ENCODE results near the gene NUDC. TPM values are rescaled to one million over a fixed set of nuclear protein-coding genes. Genes with fewer than 3 reads are reported as not detected.

The NUDC gene
- total and polyA plus RNA-seq, 5 donors = 71.7 to 89.1 (median 76.7) TPM

- Histone ChIP-seq H3K4me1 (ENCODE audit: control insufficient read depth, insufficient read depth, low read length) (no peaks in the 10 kb centered on the region), H3K27me3 (ENCODE audit: control insufficient read depth, insufficient read depth) (no peaks in the 10 kb centered on the region), H3K27ac (ENCODE audit: low read length) (peak within 1 kb of the TSS; percentile 89), H3K9me3 (ENCODE audit: control insufficient read depth, low read length) (no peaks in the 10 kb centered on the region), H3K4me3 (ENCODE audit: low read length) (peak within 1 kb of the TSS; percentile 74)
- ATAC-seq = peak; percentile 94
- WGBS = 1% methylated on average over 89 of the region's 89 CpGs
- peak; percentile 77 to 92 (median 92) for DNase-seq
- intact Hi-C loops (cut with DNase I) = no loop called here
Measured at GRCh38 chr1:26889551-26890466, 31.7 kb upstream of the NUDC start, which contains the start of gene GPN2. Gene GPN2 (minus strand): TSS chr1:26890283. CDS start chr1:26890096, 187 bp downstream.

DNA sequence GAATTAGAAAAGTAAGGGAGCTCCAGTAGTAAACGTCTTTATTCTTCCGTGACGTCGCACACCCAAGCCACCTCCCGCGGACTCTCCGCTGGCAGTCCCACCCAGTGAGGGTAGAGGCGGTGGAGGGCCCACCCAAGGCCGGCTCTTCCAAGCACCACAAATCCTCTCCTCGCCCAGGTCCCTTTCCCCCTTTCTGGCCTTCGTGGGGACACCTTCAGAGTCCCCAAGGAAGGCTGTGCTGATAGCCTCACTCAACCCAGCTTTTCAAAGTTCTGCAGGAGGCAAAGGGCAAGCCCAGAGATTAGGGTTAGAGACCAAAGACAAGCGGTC lies 31.1 kb upstream of the NUDC start:
- H3K4me1 ChIP-seq (ENCODE audit: control insufficient read depth, insufficient read depth, low read length) = no peaks in the 10 kb centered on the region
- intact Hi-C loops (cut with DNase I) = no loop called here
- H3K4me3 ChIP-seq (ENCODE audit: low read length) = peak overlapping the region; percentile 74
- DNase-seq (no peak), ATAC-seq (peak; percentile 51 to 70)
- H3K27me3 ChIP-seq (ENCODE audit: control insufficient read depth, insufficient read depth) = no peaks in the 10 kb centered on the region
- no peaks in the 10 kb centered on the region for H3K9me3 ChIP-seq (ENCODE audit: control insufficient read depth, low read length)
- peak overlapping the region; percentile 87 for H3K27ac ChIP-seq (ENCODE audit: low read length)
- 2% methylated on average over 12 of the region's 12 CpGs for WGBS

DNA sequence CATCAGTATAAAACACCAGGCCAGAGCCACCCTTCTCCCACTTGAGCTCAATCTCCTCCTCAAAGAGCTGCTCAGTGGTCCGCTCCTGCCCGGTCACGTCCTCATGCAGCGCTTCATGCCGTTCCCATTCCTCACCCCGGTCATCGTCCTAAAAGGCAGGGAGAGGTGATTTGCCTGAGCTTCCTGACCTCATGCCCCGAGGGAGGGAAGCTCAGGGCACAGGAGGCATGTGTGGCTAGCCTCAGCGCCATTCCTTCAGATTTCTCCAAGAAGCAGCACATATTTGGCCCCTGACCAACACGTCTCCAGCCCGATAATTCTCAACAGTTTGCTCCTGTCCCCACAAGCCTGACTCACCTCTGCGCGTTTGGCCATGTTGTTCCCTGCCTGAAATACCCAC lies 27.3 kb upstream of the NUDC start:
- no peaks in the 10 kb centered on the region for H3K4me1 ChIP-seq (ENCODE audit: control insufficient read depth, insufficient read depth, low read length)
- DNase-seq (no peak), ATAC-seq (no peak)
- 95% methylated on average over 13 of the region's 13 CpGs for WGBS
- no peaks in the 10 kb centered on the region for H3K9me3 ChIP-seq (ENCODE audit: control insufficient read depth, low read length)
- intact Hi-C loops (cut with DNase I) = no loop called here
- H3K27ac ChIP-seq (ENCODE audit: low read length) = no peak overlapping the region
- H3K27me3 ChIP-seq (ENCODE audit: control insufficient read depth, insufficient read depth) = no peaks in the 10 kb centered on the region
- H3K4me3 ChIP-seq (ENCODE audit: low read length) = no peak overlapping the region

DNA sequence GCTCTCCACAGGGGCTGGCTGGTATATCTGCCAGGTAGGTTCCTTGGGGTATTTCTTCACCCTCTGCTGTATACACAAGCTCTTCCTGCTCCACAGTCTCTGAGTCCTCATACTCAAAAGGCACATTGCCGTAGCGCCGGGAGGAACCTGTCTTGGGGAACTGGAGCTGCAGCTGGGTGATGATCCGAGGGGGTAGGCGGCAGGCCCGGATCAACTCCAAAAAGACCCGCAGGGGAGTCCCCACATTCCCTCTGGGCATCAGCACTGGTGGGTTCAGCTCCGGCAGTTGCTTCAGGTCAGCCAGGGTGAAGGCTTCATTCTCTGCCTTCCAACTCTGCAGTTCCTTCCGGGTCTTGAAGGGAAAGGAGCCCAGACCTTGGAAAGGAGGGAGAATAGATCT lies 24.2 kb upstream of the NUDC start:
- H3K27ac ChIP-seq (ENCODE audit: low read length) = no peak overlapping the region
- 93% methylated on average over 9 of the region's 9 CpGs for WGBS

GRCh38 chr1:26900001-26900814 lies 21.3 kb upstream of the NUDC start, which contains the start of gene GPATCH3:
Gene GPATCH3 (minus strand): TSS chr1:26900467. CDS start chr1:26900442, 25 bp downstream.
- H3K9me3 ChIP-seq (ENCODE audit: control insufficient read depth, low read length) = no peaks in the 10 kb centered on the region
- DNase-seq = peak; percentile 94 to 98 (median 96)
- H3K27me3 ChIP-seq (ENCODE audit: control insufficient read depth, insufficient read depth) = no peaks in the 10 kb centered on the region
- peaks cover 2% of the 10 kb centered on the region for H3K4me1 ChIP-seq (ENCODE audit: control insufficient read depth, insufficient read depth, low read length)
- peak; percentile 91 to 93 for ATAC-seq
- under 1% methylated on average over 50 of the region's 50 CpGs for WGBS
- peak within 1 kb of the TSS; percentile 87 for H3K27ac ChIP-seq (ENCODE audit: low read length)
- intact Hi-C loops (cut with DNase I) = no loop called here
- peak within 1 kb of the TSS; percentile 97 for H3K4me3 ChIP-seq (ENCODE audit: low read length)

More for the DNA sequence above, 24.2 kb upstream of the NUDC start:
- Histone ChIP-seq H3K4me1 (ENCODE audit: control insufficient read depth, insufficient read depth, low read length) (peaks cover 2% of the 10 kb centered on the region), H3K4me3 (ENCODE audit: low read length) (no peak overlapping the region), H3K9me3 (ENCODE audit: control insufficient read depth, low read length) (no peaks in the 10 kb centered on the region), H3K27me3 (ENCODE audit: control insufficient read depth, insufficient read depth) (no peaks in the 10 kb centered on the region)
- ATAC-seq (no peak), DNase-seq (no peak)
- intact Hi-C loops (cut with DNase I) = no loop called here

GRCh38 chr1:26900815-26901511 lies 20.6 kb upstream of the NUDC start:
- WGBS = 65% methylated on average over 18 of the region's 18 CpGs
- peak overlapping the region; percentile 87 for H3K27ac ChIP-seq (ENCODE audit: low read length)
- peaks cover 2% of the 10 kb centered on the region for H3K4me1 ChIP-seq (ENCODE audit: control insufficient read depth, insufficient read depth, low read length)
- intact Hi-C loops (cut with DNase I) = no loop called here
- ATAC-seq (no peak), DNase-seq (no peak)
- no peaks in the 10 kb centered on the region for H3K9me3 ChIP-seq (ENCODE audit: control insufficient read depth, low read length)
- peak overlapping the region; percentile 97 for H3K4me3 ChIP-seq (ENCODE audit: low read length)
- no peaks in the 10 kb centered on the region for H3K27me3 ChIP-seq (ENCODE audit: control insufficient read depth, insufficient read depth)

DNA sequence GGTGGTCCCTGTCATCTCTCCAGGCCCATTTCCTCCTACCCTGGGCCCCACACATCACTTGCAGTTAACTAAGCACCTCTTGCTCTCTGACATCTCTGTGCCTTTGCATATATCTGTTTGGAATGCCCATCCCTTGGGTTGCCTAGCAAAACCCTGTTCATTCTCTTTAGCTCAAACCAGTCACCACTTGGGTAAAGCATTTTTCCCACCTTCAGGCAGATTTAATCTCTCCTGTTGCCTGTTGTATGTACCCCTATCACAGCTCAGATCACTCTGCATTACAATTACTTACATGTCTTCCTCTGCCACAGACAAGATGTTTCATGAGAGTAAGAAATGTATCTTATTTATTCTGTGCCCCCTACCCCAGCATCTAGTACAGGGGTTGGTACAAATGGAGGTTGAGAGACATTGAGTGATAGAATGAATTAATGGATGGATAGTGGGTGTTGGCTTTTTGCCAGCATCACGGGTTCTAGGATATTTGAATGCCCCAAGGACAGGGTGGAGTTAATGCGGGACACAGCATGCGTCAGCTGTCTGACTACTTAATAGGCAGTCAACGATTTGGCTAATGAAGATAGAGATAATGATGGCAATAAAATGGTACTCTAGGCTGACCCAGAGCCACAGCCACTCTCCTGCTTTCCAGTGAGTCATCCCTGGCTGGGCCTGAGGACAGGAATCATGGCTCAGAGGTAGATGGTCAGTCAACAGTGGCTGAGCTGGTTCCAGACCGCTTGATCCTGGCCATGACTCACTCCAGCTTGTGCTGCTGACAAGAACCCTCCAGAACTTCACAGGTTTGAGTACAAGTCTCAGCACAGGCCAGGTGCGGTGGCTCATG lies 14.2 kb upstream of the NUDC start:
- intact Hi-C loops (cut with DNase I) = no loop called here
- DNase-seq (no peak), ATAC-seq (no peak)
- H3K4me1 ChIP-seq (ENCODE audit: control insufficient read depth, insufficient read depth, low read length) = no peaks in the 10 kb centered on the region
- H3K9me3 ChIP-seq (ENCODE audit: control insufficient read depth, low read length) = no peaks in the 10 kb centered on the region
- H3K4me3 ChIP-seq (ENCODE audit: low read length) = no peak overlapping the region
- H3K27ac ChIP-seq (ENCODE audit: low read length) = no peak overlapping the region
- H3K27me3 ChIP-seq (ENCODE audit: control insufficient read depth, insufficient read depth) = no peaks in the 10 kb centered on the region
- 65% methylated on average over 6 of the region's 6 CpGs for WGBS

DNA sequence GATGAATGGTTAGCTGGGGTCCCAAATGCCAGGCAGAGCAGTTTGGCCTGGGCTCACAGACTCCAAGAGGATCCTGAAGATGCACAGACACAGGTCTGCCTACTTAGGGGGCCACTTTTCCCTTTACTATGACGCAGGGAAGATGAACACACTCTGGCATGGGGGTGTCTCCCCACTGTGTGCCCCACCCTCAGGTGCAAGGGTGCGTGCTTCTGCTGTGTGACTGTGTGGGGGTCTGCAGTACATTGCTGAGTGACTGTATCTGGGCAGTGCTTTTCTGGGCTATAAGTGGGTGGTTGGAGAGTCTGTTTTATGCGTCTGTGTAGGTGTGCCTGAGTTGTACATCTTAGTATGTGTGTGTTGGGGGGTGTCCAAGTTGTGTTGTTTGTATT lies 11.6 kb upstream of the NUDC start:
- intact Hi-C loops (cut with DNase I) = no loop called here
- 57% methylated on average over 3 of the region's 3 CpGs for WGBS
- H3K27me3 ChIP-seq (ENCODE audit: control insufficient read depth, insufficient read depth) = no peaks in the 10 kb centered on the region
- no peak overlapping the region for H3K27ac ChIP-seq (ENCODE audit: low read length)
- H3K4me1 ChIP-seq (ENCODE audit: control insufficient read depth, insufficient read depth, low read length) = no peaks in the 10 kb centered on the region
- no peak overlapping the region for H3K4me3 ChIP-seq (ENCODE audit: low read length)
- DNase-seq (no peak), ATAC-seq (no peak)
- H3K9me3 ChIP-seq (ENCODE audit: control insufficient read depth, low read length) = no peaks in the 10 kb centered on the region

DNA sequence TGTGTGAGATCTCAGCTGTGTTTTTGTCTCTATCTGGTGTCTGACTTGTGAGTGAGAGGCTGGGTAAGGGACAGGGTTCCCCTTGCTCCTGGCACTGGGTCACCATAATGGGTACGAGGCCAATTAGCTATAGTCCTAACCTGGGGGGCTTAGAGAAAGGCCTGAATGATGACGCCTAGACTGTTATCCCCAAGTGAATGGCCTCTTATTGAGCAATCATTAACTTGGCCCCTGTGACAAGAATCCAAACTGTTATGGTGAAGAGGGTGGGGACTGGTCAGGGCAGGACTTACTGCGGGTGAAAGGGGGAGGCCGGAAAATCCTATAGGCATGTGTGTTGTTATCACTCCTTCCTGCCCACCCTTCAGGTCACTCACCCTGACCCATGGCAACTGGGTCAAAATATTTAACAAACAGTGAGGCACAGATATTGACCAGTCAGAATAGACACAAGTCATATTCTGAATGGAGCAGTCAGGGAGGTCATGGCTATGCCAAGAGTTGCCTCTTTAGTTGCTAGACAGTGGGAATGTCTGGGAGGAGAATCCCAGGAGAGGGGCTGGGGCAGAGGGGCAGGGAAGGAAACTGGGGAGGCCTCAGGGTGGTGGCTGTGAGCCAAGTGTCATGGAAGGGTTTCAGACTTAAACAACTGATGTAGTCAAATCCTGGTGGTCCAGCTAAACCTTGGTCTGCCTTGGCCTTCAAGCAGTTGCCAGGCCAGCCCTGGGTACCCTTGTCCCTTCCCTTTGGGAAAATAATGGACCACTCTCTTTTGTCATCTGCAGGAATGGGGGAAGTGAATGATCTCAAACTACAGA lies 11.0 kb upstream of the NUDC start:
- ATAC-seq (no peak), DNase-seq (no peak)
- Histone ChIP-seq H3K4me3 (ENCODE audit: low read length) (no peak overlapping the region), H3K27ac (ENCODE audit: low read length) (no peak overlapping the region), H3K9me3 (ENCODE audit: control insufficient read depth, low read length) (no peaks in the 10 kb centered on the region), H3K27me3 (ENCODE audit: control insufficient read depth, insufficient read depth) (no peaks in the 10 kb centered on the region), H3K4me1 (ENCODE audit: control insufficient read depth, insufficient read depth, low read length) (no peaks in the 10 kb centered on the region)
- 64% methylated on average over 4 of the region's 4 CpGs for WGBS
- intact Hi-C loops (cut with DNase I) = no loop called here

All from right cardiac atrium (tissue), 5 donors.